Activated naive CD4-positive, alpha-beta T cell treated with anti-CD3 and anti-CD28 coated beads for 36 hours (primary cell): ENCODE measurements around the gene CCDC28B. TPM values are rescaled to one million over a fixed set of nuclear protein-coding genes. Genes with fewer than 3 reads are reported as not detected.
"Not testable (repeated sequence)": the region's sequence is repeated elsewhere in the genome, so short reads cannot be mapped to it uniquely, and the experiment has no call there.

Experiments used
- CTCF ChIA-PET: fragments of 350-600 bp; sonication (Branson Sonifier 250); formaldehyde crosslinking; loops from one replicate; lab custom pipeline; 2021; ENCODE audit warnings: antibody characterized with exemption; lab: Charles Lee
- DNase-seq: peaks from one replicate; pipeline ENCODE4 v3.0.0-alpha.2; 2020
- H3K27ac Mint-ChIP-seq: one replicate; pipeline ENCODE4 v1.8.0; 2021; ENCODE audit warnings: mild to moderate bottlenecking, mixed read lengths
- H3K27me3 Mint-ChIP-seq: one replicate; pipeline ENCODE4 v1.8.0; 2021; ENCODE audit warnings: low read depth, mixed read lengths
- H3K36me3 Mint-ChIP-seq: one replicate; pipeline ENCODE4 v1.8.0; 2021; ENCODE audit warnings: low read depth, mixed read lengths
- H3K4me1 Mint-ChIP-seq: one replicate; pipeline ENCODE4 v1.8.0; 2021; ENCODE audit warnings: low read depth, mixed read lengths
- H3K4me3 Mint-ChIP-seq: one replicate; pipeline ENCODE4 v1.8.0; 2021; ENCODE audit warnings: mild to moderate bottlenecking, moderate library complexity, mixed read lengths
- H3K9me3 Mint-ChIP-seq: one replicate; pipeline ENCODE4 v1.8.0; 2021; ENCODE audit warnings: mixed read lengths
- intact Hi-C: fragments of 100-400 bp; cut with micrococcal nuclease; formaldehyde crosslinking; loops from one replicate; pipeline ENCODE4 v1.15.1; 2023
- total RNA-seq, 2 experiments: library from RNA; stranded (reverse); gene quantifications; one replicate each; pipeline ENCODE4 v1.2.3, GENCODE V29; 2021

CCDC28B gene
- total RNA-seq: 10 to 100 TPM; 13.1 to 14.8 TPM

DNA sequence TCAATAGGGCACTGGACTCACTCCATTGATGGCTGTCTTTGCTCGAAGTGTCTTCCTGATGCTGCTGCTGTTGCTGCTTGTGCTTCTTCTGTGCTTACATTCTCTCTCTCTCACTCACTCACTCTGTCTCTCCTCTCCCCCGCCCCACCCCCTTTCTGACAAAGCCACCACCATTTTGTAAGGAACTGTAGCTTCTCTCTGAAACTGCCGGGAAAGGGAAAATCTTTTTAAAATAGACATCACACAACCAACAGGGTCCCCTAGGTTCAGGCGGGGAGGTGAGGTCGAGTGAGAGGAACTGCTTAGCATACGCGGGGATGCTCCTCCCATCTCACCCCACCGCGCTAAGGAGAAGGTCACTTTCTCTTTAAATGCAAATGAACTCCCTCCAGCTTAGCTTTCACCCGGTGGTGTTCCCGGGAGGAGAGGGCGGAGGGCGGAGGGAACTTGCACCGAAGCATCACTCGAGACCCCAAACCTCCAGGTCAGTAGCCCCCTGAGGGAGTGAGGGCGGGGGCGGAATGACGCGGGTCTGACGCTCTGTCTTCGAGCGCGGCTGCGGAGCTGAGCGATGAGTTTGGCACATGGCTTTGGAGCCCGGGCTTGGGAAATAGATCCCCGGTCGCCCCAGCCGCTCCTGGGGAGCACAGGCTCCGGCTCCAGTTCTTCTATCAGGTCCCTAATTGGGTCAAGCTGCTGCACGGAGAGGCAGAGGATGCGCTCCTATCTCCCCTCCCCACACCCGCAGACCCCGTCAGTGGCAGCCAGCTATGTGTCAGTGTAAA is at the start of gene CCDC28B:
Gene CCDC28B, plus strand, starts transcription at position 370 of the 785 bp plus-strand sequence. CDS start 1,341 bp downstream, outside the sequence.
- no peaks in the 10 kb centered on the region for H3K9me3 Mint-ChIP-seq
- peak within 1 kb of the TSS; percentile 88 for H3K27ac Mint-ChIP-seq
- intact Hi-C loops: loop anchor here (1.0 to 2.0 kb wide), 5 partner anchors 21 to 128 kb away; partner anchors contain the start of genes EIF3I, TMEM234, TMEM39B and TXLNA
- peak; percentile 72 for DNase-seq
- CTCF ChIA-PET: interaction anchor here (0.6 to 1.9 kb wide), 4 partner anchors 10 to 201 kb away, joined by 3 to 5 read pairs (median 4); partner anchors contain the start of gene TXLNA
- peaks cover 11% of the 10 kb centered on the region for H3K36me3 Mint-ChIP-seq
- peaks cover 38% of the 10 kb centered on the region for H3K4me1 Mint-ChIP-seq
- peak within 1 kb of the TSS; percentile 70 for H3K4me3 Mint-ChIP-seq
- no peaks in the 10 kb centered on the region for H3K27me3 Mint-ChIP-seq

DNA sequence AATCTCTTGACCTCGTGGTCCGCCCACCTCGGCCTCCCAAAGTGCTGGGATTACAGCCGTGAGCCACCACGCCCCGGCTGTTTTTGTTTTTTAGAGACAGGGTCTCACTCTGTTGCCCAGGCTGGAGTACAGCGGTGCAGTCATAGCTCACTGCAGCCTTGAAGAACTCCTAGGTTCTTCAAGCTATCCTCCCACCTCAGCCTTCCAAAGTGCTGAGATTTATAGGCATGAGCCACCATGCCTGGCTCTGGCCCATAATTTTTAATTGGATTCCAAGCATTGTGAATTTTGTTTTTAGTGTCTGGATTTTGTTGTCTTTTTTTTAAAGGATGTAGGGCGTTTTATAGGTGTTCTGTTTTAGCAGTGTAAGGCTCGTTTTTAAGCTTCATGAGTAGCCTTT is 49.5 kb upstream of the CCDC28B start:
- Mint-ChIP-seq H3K27ac (no peak overlapping the region), H3K9me3 (peaks cover 15% of the 10 kb centered on the region), H3K4me3 (no peak overlapping the region), H3K27me3 (no peaks in the 10 kb centered on the region), H3K36me3 (peaks cover 20% of the 10 kb centered on the region), H3K4me1 (peaks cover 12% of the 10 kb centered on the region)
- no peak for DNase-seq
- intact Hi-C loops: no loop called here
- CTCF ChIA-PET: interaction anchor here (0.7 kb wide), 1 partner anchor 274 kb away, joined by 5 read pairs; no protein-coding TSS in a partner anchor

DNA sequence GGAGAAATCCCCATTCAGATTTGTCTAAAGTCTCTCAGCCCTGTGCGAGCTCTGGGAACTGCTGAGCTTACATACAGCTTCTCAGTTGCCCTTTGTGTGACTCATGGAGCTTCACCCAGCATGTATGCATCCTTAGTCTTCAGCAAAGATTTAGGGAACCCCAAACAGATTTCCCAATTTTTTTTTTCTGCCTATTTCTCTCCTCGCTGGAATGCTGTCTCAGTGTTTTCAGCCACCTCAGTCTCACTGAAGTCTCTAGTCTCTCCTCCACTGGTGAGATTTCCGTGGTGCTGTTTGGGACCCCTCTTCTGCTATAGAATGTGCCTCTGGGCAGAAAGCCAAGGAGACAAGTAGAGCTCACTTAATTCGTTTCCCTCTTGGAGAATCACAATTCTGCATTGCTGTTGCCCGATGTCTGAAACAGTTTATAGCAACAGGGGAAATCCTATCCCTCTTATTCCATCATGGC is 49.0 kb upstream of the CCDC28B start:
- intact Hi-C loops: no loop called here
- Mint-ChIP-seq H3K9me3 (peaks cover 15% of the 10 kb centered on the region), H3K27me3 (no peaks in the 10 kb centered on the region), H3K4me3 (no peak overlapping the region), H3K36me3 (peaks cover 21% of the 10 kb centered on the region), H3K4me1 (peaks cover 10% of the 10 kb centered on the region), H3K27ac (no peak overlapping the region)
- CTCF ChIA-PET: no interaction called here
- no peak for DNase-seq

DNA sequence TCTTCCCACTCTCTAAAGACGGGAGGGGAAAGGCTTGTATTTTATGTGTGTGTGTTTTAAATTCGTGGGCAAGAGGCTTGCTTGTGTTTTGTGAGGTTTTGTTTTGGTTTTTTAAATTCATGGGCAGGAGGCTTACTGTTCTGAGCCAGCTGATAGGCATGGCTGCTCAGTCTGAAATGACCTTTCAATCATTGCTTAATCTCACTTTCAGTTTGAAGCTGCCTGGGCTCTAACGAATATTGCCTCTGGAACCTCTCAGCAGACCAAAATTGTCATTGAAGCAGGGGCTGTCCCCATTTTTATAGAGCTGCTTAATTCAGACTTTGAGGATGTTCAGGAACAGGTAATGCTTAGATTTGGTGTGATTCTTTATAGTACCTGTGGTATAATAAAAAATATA is 41.2 kb upstream of the CCDC28B start:
- intact Hi-C loops: no loop called here
- Mint-ChIP-seq H3K27ac (no peak overlapping the region), H3K4me3 (no peak overlapping the region), H3K4me1 (peaks cover 5% of the 10 kb centered on the region), H3K9me3 (no peaks in the 10 kb centered on the region), H3K27me3 (no peaks in the 10 kb centered on the region), H3K36me3 (peaks cover 20% of the 10 kb centered on the region)
- CTCF ChIA-PET: no interaction called here
- no peak for DNase-seq

DNA sequence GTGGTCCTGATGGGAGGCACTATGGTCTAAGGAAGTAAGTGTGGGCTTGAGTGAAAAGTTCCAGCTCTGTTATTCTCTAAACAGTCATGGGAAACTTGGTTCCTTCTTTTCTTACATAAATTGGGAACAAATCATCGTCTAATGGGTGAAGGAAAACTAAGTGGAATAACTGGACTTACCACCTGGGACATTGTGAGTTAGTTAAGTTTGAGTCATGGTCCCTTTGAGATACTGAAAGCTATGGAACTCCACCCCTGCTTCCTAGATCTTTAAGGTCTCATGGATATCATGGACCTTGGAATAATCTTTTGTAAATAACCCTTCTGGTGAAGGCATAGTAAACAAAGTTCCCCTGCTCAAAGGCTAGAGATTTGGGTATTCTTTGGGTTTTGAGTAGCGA is 37.0 kb upstream of the CCDC28B start:
- CTCF ChIA-PET: interaction anchor here (0.6 kb wide), 1 partner anchor 102 kb away, joined by 5 read pairs; no protein-coding TSS in a partner anchor
- H3K9me3 Mint-ChIP-seq: no peaks in the 10 kb centered on the region
- peaks cover 22% of the 10 kb centered on the region for H3K36me3 Mint-ChIP-seq
- no peaks in the 10 kb centered on the region for H3K27me3 Mint-ChIP-seq
- intact Hi-C loops: no loop called here
- H3K27ac Mint-ChIP-seq: no peak overlapping the region
- H3K4me1 Mint-ChIP-seq: peaks cover 5% of the 10 kb centered on the region
- DNase-seq: no peak
- H3K4me3 Mint-ChIP-seq: no peak overlapping the region

DNA sequence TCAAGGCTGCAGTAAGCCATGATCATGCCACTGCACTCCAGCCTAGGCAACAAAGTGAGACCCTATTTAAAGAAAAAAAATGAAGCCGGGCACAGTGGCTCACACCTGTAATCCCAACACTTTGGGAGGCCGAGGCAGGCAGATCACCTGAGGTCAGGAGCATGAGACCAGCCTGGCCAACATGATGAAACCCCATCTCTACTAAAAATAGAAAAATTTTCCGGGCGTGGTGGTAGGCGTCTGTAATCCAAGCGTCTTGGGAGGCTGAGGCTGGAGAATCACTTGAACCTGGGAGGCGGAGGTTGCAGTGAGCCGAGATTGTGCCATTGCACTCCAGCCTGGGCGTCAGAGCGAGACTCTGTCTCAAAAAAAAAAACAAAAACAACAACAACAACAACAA is 34.8 kb upstream of the CCDC28B start:
- DNase-seq, intact Hi-C loops, H3K27ac Mint-ChIP-seq, H3K27me3 Mint-ChIP-seq, H3K9me3 Mint-ChIP-seq, H3K4me1 Mint-ChIP-seq, H3K4me3 Mint-ChIP-seq: not testable (repeated sequence)
- CTCF ChIA-PET: interaction anchor here (1.1 kb wide), 1 partner anchor 56 kb away, joined by 3 read pairs; no protein-coding TSS in a partner anchor
- H3K36me3 Mint-ChIP-seq: peaks cover 31% of the 10 kb centered on the region

DNA sequence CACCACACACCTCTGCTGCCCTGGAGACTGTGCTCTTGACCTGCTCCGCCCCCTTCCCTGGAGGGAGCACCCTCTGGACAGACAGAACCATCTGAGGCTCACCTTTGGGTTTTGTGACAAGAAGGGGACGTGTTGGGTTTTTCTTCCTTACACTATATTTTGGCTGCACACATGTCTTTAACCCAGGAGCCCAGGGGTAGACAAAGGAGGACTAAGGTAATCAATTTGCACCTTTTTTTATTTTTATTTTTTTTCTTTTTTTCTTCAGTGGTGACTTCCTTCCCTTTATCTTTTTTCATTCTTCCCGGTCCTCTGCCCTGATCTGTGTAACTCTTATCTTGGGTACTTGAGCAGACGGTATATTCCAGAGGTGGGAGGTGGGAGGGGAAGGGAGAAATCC is 29.4 kb upstream of the CCDC28B start:
- H3K4me3 Mint-ChIP-seq: no peak overlapping the region
- peaks cover 30% of the 10 kb centered on the region for H3K36me3 Mint-ChIP-seq
- peaks cover 16% of the 10 kb centered on the region for H3K4me1 Mint-ChIP-seq
- H3K27me3 Mint-ChIP-seq: no peaks in the 10 kb centered on the region
- H3K9me3 Mint-ChIP-seq: no peaks in the 10 kb centered on the region
- intact Hi-C loops: no loop called here
- DNase-seq: no peak
- CTCF ChIA-PET: no interaction called here
- no peak overlapping the region for H3K27ac Mint-ChIP-seq

DNA sequence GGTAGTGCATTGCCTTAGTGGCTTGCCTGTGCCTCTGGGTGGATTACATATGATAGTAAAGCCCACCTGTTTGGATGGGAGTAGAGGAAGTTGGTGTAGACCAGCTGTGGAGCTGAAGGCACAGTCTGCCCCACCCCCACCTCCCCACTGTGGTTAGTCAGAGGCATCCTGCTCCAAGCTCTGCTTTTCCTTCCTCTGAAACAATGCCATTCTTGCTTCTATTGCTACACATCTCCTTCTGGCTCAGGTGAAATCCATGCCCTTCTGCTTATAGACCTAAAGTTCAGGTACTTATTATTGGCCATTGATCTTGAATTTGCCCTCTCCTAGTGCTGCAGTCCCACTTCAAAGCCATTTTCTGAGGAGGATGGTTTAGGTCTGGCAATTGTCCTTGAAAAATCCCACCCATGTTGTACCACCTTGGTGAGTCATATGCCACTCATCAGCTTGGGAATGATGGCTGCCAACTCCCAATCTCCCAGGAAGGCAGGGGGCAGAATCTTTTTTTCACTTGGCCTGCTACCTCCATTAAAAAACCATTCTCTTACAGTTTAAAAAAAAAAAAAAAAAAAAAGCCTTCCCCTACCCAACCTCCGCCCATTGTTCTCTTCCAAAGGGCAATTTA is 27.7 kb upstream of the CCDC28B start:
- Mint-ChIP-seq H3K4me3 (no peak overlapping the region), H3K9me3 (no peaks in the 10 kb centered on the region), H3K27me3 (no peaks in the 10 kb centered on the region), H3K36me3 (peaks cover 24% of the 10 kb centered on the region), H3K27ac (no peak overlapping the region), H3K4me1 (peaks cover 16% of the 10 kb centered on the region)
- DNase-seq: no peak
- intact Hi-C loops: no loop called here
- CTCF ChIA-PET: interaction anchor here (0.6 to 1.2 kb wide), 3 partner anchors 43 to 90 kb away, joined by 3 to 7 read pairs (median 4); no protein-coding TSS in a partner anchor

DNA sequence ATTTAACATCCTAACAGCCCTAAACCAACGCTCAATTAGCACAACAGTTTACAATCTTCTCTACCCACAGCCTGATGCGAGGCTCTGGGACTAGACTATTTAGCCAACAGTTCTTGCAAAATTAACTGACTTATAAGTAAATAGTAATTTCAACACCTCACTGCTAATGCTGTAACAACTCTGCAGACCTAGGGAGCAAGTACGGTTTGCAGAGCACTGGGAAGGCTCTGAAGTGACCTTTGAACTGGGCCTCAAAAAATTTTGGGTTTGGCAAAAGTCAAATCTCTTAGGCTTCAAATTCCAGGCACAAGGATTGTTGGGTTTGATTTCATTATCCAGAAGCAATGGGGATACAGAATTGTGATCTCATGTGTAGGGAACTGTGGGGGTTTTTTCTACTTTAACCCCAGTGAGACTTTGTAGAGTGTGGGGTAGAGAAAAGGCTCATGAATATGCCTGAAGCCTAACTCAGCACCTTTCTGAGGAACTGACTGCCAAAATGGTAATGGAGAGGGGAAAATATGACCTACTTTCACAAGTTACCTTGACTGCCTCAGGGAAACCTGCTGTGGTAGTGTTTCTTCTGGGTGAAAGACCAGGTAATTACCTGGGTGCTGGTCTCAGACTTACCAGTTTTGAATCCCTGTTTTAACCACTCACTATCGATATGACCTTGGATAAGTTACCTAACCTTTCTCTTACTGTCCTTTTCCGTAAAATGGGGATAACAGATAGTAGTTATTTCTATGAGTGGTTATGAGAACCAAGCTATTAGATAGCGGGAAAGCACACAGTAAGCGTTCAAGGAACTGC is 21.8 kb upstream of the CCDC28B start:
- DNase-seq: no peak
- Mint-ChIP-seq H3K4me3 (peak overlapping the region; percentile 86), H3K36me3 (peaks cover 29% of the 10 kb centered on the region), H3K27ac (peak overlapping the region; percentile 96), H3K27me3 (no peaks in the 10 kb centered on the region), H3K4me1 (peaks cover 37% of the 10 kb centered on the region), H3K9me3 (no peaks in the 10 kb centered on the region)
- CTCF ChIA-PET: no interaction called here
- intact Hi-C loops: loop anchor here (1.0 to 2.0 kb wide), 4 partner anchors 23 to 72 kb away; partner anchors contain the start of genes EIF3I, KPNA6, LCK and TMEM234

DNA sequence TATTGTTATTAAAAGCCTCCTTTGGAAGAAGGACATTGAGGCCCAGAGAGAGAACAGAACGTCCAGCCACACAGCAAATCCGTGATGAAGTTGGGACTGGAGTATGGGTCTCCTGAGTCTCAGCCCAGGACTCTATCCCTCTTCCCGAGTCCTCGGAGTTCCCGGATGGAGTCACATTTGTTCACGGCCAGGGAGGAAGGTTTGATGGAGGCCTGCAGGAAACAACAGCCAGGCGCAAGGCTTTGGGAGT is 21.3 kb upstream of the CCDC28B start:
- H3K36me3 Mint-ChIP-seq: peaks cover 34% of the 10 kb centered on the region
- intact Hi-C loops: loop anchor here (1.0 to 2.0 kb wide), 4 partner anchors 22 to 72 kb away; partner anchors contain the start of genes EIF3I, KPNA6, LCK and TMEM234
- H3K4me3 Mint-ChIP-seq: peak overlapping the region; percentile 86
- H3K27ac Mint-ChIP-seq: peak overlapping the region; percentile 96
- H3K27me3 Mint-ChIP-seq: no peaks in the 10 kb centered on the region
- CTCF ChIA-PET: interaction anchor here (1.8 kb wide), 1 partner anchor 22 kb away, joined by 4 read pairs; the partner anchor contains the start of gene CCDC28B
- DNase-seq: no peak
- H3K4me1 Mint-ChIP-seq: peaks cover 42% of the 10 kb centered on the region
- no peaks in the 10 kb centered on the region for H3K9me3 Mint-ChIP-seq

DNA sequence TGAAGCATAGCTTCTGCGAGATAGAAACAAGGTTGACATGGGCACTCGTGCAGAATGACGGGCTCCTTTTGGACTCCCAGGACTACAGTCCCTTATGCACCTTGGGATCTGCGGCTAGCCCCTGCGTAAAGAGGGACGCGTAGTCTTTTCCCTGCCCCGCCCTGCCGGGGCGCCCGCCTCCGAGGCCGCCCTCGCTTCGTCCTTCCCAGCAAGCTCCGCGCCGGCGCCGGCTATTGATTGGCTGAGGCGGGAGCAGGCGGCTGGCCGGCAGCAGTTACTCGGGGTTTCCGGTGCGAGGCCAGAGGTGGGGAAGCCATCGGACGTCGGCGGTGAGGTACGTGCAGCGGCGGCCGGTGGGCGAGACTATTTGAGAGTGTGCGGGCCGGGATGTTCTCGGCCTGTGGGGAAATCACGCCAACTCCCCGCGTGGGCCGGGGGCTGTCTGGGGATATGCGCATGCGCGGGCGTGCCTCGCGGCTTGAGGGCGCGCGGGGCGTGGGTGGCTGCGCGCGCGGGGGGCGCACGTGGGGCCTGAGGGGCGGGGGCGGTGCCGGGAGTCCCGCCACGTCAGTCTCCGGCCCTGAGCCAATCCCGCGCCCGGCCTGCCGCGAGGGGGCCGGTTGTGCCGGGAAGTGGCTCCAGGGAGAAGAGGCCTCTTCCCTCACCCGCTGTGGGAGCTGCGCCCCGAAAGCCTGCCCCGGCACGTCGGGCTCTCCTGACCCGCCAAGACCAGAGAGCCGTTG is 20.8 kb upstream of the CCDC28B start, which contains the start of gene TXLNA:
Gene TXLNA, plus strand, starts transcription at position 233 of the 743 bp plus-strand sequence. CDS start 671 bp downstream, outside the sequence.
- Mint-ChIP-seq H3K4me1 (peaks cover 47% of the 10 kb centered on the region), H3K9me3 (no peaks in the 10 kb centered on the region), H3K27ac (peak within 1 kb of the TSS; percentile 96), H3K27me3 (no peaks in the 10 kb centered on the region), H3K36me3 (peaks cover 39% of the 10 kb centered on the region), H3K4me3 (peak within 1 kb of the TSS; percentile 86)
- DNase-seq: peak; percentile 94
- CTCF ChIA-PET: interaction anchor here (1.0 to 1.8 kb wide), 2 partner anchors 21 to 36 kb away, joined by 3 to 4 read pairs; partner anchors contain the start of gene CCDC28B
- intact Hi-C loops: loop anchor here (1.0 to 2.0 kb wide), 7 partner anchors 22 to 471 kb away; partner anchors contain the start of genes EIF3I, KHDRBS1, KPNA6 and LCK
